Activated CD4-positive, CD25-positive, alpha-beta regulatory T cell treated with anti-CD3 and anti-CD28 coated beads, Interleukin-2, amount 50 U/mL, for 16 hours (primary cell): ENCODE results near the gene RASA2.
A peak's percentile ranks its signal among the peaks of the same experiment; 100 is the strongest.
"Not testable (repeated sequence)": the region's sequence is repeated elsewhere in the genome, so short reads cannot be mapped to it uniquely, and the experiment has no call there.

ENCODE experiments used
- DNase-seq: peaks from one replicate; pipeline ENCODE4 v3.0.0-alpha.2; 2020; ENCODE audit warnings: low read depth, low spot score

RASA2 gene

GRCh38 chr3:141578202-141578973 is 91.6 kb downstream of the RASA2 start:
- no peak for DNase-seq

GRCh38 chr3:141594357-141594756 is 107.5 kb downstream of the RASA2 start:
- no peak for DNase-seq

GRCh38 chr3:141597931-141598330 is 111.1 kb downstream of the RASA2 start:
- no peak for DNase-seq

- no peak for DNase-seq
Observed at GRCh38 chr3:141600331-141600730, 113.5 kb downstream of the RASA2 start.

DNA sequence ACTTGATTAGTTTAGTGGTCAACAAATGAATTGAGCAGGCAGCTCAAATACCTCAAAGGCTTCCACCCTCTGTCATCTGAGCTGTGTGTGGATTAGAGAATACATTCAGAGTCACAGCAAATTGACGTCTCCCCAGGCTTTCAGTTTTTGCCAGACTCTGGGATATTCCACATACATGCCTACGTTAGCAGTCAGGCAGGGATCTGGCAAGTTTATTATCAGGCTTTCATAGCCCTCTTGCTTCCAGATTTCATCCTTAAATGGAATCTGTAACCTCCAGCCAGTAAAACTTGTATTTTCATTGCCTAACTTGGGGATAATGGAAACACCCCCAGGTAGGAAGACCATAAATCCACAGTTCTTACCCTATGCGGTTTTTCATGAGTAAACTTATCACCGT is 115.9 kb downstream of the RASA2 start:
- no peak for DNase-seq

DNA sequence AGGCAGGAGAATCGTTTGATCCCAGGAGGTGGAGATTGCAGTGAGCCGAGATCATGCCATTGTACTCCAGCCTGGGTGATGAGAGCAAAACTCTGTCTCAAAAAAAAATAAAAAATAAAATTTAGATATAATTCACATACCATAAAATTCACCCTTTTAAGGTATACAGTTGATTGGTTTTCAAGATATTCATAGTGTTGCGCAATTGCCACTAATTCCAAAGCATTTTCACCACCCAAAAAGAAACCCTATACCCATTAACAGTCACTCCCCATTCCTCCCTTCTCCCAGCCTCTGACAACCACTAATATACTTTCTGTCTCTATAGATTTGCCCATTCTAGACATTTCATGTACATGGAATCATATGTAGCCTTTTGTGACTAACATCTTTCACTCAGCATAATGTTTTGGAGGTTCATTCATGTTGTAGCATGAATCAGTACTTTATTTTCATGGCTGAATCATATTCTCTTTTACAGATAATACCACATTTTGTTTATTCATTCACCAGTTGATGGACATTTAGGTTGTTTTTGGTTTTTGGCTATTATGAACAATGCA is 116.7 kb downstream of the RASA2 start:
- no peak for DNase-seq

DNA sequence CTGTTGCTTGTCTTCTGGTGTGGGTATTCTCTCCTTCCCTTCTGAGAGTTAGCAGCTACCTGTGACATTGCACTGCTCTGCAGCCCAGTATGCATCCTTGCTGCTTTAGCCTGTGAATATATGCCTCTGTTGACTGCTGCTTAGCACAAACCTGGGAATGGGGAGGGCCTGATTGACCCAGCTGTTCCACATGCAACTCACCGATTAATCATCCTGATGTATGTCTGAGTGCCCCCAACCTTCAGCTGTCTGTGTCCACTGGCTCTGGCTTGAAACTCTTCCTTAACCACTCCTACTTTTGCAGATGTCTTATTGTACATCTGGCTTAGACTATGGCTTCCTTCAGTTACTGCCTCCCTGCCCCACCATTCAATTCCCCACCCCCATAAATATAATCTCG is 119.1 kb downstream of the RASA2 start:
- no peak for DNase-seq

DNA sequence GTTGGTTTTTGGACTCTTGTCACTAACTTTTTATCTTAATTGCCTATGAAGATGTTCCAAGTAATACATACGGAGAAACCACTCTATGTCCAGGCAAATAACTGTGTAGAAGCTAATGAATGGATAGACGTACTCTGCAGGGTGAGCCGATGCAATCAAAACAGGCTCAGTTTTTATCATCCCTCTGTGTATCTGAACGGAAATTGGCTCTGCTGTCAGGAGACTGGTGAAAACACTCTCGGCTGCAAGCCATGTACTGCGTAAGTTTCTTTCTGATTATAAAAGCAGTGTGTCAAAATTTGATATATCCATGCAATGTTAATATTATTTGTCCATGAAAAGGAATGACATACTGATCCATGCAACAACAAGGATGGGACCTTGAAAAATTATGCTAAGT is 121.6 kb downstream of the RASA2 start:
- DNase-seq: no peak

DNA sequence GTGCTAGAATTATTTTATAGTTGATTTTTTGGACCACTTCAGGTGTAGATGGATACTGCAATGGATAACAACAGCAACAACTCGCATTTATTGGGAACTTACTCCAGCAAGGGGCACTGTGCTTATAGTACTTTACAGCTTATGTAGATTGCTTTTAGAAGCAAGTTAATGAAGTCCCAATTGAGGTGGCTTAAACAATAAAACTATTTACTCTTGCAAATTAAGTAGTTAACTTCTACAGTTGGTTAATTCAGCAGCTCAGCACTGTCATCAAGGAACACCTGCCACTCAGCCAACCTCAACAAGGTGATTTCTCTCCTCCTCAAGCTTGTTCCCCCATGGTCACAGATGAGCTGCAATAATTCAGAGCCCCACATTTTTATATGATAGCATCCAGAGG is 124.1 kb downstream of the RASA2 start:
- no peak for DNase-seq

DNA sequence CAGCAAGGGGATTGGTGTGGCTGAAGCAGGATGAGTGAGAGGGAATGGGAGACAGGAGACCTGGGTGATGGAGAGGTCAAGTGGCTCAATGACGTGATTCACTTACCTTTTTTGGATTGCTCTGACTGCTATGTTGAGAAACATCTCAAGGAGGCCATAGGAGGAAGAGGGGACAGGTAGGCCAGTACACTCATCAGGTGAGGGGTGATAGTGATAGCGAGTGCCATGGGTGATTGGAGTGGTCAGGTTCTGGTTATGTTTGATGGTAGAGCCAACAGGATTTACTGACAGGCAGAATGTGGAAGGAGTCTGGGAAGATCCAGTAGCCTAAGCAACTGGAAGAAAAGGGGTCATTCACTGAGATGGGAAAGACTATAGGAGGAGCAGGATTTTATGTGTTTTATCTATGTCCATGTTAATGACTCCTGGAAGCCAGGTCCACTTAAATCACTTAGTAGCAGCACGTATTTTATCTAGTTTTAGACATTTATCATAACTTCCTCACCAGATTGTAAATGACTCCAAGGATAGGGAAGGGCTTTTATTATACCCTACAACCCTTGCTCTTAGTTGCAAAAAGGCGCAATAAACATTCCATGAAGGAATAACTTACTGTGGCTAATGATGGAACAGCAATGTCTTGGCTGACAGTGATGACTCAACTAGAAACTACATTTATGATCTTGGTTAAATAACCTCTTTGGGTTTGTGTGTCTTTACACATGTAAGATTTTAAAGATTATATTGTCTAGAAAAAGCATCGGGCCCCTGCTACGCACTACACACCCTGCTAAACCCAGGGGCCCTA is 131.5 kb downstream of the RASA2 start:
- no peak for DNase-seq

- no peak for DNase-seq
Observed at GRCh38 chr3:141618938-141619337, 132.1 kb downstream of the RASA2 start.

- DNase-seq: no peak
Observed at GRCh38 chr3:141619450-141619849, 132.6 kb downstream of the RASA2 start.

DNA sequence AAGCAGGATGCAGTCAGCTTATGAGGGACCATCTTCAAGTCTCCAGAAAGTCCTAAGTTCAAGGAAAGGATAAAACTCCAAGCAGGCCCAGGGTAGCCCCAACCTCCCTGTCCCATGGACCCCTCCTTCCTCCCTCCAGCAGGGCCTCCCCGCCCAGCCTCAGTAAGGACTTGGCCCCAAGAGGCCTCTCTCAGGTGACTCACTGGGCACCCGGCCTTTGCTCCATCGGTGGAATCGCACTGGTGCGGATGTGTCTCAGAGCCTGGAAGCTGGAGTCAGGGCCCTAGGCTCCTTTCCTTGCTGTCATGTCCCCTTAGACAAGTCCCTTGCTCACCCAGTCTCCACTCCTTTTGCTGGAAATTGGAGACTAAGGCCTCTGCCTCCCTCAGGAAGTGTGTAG is 136.9 kb downstream of the RASA2 start:
- DNase-seq: no peak

DNA sequence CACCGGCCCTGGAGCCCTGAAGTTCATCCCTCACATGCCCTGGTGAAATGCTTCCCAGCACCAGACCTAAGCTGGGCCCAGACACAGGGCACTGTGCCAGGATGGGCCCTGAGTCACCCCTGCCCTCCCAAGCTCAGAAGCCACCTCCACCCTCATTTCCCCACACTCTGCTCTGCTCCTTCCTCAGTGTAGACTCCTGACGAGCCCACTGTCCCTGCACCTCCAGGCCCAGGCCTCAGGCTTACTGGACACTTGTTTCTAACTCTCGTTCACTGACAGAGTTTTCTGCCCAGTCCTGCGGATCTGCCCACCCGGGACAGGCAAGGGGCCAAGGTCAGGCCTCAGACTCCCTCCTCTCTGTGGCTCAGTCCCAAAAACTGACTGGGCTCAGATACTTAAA is 138.7 kb downstream of the RASA2 start:
- DNase-seq: no peak

DNA sequence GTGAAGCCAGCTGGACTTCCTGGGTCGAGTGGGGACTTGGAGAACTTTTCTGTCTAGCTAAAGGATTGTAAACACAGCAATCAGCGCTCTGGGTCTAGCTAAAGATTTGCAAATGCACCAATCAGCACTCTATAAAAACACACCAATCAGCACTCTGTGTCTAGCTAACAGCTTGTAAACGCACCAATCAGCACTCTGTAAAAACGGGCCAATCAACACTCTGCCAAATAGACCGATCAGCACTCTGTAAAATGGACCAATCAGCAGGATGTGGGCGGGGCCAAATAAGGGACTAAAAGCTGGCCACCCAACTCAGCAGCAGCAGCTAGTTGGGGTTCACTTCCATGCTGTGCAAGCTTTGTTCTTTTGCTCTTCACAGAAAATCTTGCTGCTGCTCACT is 141.5 kb downstream of the RASA2 start:
- DNase-seq: not testable (repeated sequence)

DNA sequence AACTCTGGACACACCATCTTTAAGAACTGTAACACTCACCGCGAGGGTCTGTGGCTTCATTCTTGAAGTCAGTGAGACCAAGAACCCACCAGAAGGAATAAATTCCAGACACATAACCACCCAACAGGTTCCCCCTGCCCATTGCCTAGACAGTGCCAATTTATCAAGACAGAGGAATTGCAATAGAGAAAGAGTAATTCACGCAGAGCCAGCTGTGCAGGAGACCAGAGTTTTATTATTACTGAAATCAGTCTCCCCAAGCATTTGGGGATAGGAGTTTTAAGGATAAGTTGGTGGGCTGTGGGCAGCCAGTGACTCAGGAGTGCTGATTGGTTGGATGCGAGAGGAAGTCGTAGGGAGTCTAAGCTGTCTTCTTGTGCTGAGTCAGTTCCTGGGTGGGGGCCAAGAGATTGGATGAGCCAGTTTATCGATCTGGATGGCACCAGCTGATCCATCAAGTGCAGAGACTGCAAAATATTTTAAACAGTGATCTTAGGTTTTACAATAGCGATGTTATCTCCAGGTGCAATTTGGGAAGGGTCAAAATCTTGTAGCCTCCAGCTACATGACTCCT is 142.1 kb downstream of the RASA2 start:
- DNase-seq: not testable (repeated sequence)

GRCh38 chr3:141629976-141630375 is 143.1 kb downstream of the RASA2 start:
- no peak for DNase-seq

DNA sequence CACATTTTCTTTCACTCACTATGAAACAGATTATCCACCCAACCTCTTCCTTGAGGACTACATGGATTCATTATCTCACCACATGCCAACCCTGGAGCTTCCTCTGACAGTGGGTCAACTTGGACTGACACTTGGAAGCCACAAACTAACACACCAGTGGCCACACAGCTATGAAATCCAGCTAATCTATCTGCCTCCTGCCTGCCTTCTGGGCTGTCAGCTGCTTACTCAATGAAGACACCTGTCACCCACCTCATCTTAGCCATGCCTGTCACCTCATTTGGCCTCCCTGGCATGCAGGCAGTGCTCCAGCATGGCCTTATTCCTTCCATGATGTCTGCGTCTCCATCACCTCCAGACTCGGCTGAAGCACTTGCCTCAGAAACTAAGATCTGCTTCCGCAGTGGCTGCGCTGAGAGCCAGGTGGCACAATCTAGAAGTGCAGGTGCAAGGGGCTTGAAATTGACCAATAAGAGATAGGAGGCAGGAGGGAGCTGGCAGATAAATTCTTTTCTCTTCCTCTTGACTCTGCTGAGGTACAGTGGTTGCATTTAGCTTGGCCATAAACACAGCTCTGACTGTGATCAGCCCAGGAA is 146.1 kb downstream of the RASA2 start:
- DNase-seq: no peak

DNA sequence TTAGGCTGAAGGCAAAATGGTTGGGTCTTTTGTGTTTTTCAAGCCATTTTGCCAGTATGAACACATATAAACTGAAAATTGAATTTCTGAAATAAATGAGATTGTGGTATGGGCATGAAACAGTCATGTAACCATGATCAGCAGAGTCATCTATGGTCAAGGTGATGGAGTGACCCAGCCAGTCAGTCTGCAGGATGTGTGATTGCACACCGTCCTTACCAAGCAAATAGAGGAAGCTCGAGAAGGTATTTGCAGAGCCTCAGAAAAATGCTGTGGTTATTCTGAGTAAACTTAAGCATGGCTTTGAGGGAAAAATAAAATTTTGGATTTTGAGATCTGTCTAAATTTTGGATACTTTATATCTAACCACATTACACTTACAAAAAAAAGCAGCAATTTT is 155.4 kb downstream of the RASA2 start:
- DNase-seq: no peak

- DNase-seq: no peak
Observed at GRCh38 chr3:141643391-141643790, 156.6 kb downstream of the RASA2 start.

GRCh38 chr3:141643796-141644195 is 157.0 kb downstream of the RASA2 start:
- DNase-seq: no peak

DNA sequence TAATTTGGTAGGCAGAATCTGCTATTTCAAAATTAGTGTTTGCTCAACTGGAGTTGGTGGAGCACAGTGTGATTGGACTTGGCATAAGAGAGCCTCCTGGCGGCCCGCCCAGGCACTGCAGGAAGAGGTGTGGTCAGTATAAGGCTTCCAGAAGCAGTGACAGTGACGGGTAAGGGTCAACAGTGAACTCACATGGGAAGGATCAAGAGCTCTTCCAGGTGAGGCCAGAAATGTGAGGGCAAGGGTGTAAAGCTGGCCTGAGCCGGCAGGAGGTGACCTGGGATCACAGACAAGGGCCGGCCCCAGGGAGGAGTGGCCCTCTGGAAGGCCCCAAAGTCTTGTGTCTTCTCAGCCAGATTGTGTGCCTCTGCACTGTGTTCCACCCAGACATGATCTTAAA is 158.1 kb downstream of the RASA2 start:
- DNase-seq: peak; percentile 38
